Thyroid gland (tissue), 4 donors: ENCODE measurements around the gene LMTK2. TPM values are rescaled to one million over a fixed set of nuclear protein-coding genes. Genes with fewer than 3 reads are reported as not detected.

Experiments
- DNase-seq, 2 donors: peaks; one replicate each; pipeline ENCODE4 v3.0.0-alpha.2; 2019
- H3K27ac ChIP-seq, 3 donors: fragments of 200-600 bp; sonication (generic); 1 replicate in 2 of 3; 2 replicates in 1 of 3; pipeline ENCODE4 v1.5.1; 2016 to 2019; ENCODE audit warnings: mild to moderate bottlenecking in 1 of 3, moderate library complexity in 1 of 3
- H3K27me3 ChIP-seq: fragments of 200-600 bp; sonication (generic); one replicate; pipeline ENCODE4 v1.5.1; 2019
- H3K36me3 ChIP-seq, 2 donors: fragments of 200-600 bp; sonication (generic); one replicate each; pipeline ENCODE4 v1.5.1; 2016 to 2019
- H3K4me1 ChIP-seq, 2 donors: fragments of 200-600 bp; sonication (generic); one replicate each; pipeline ENCODE4 v1.5.1; 2017 to 2019
- H3K4me3 ChIP-seq, 3 donors: fragments of 200-600 bp; sonication (generic); replicated peaks in 1 of 3; 1 replicate in 2 of 3; 2 replicates in 1 of 3; pipeline ENCODE4 v1.5.1; 2016; ENCODE audit warnings: mild to moderate bottlenecking in 1 of 3
- H3K9me3 ChIP-seq: fragments of 200-600 bp; sonication (generic); one replicate; pipeline ENCODE4 v1.5.1; 2017
- POLR2A ChIP-seq, 2 donors: fragments of 450-650 bp; IDR thresholded peaks; one replicate each; pipeline ENCODE4 v1.6.1; 2017; ENCODE audit warnings: antibody characterized with exemption in 2 of 2, mild to moderate bottlenecking in 2 of 2, moderate library complexity in 1 of 2
- WGBS, 2 donors: methylation state at CpG; one replicate each; pipeline ENCODE4 v1.1.5; 2017; 5-methylcytosine and 5-hydroxymethylcytosine counted together
- intact Hi-C: fragments of 100-400 bp; cut with DNase I; formaldehyde crosslinking; loops from one replicate; pipeline ENCODE4 v1.15.1; 2023
- total RNA-seq, 4 donors: library from RNA; depleted of rRNA; stranded (reverse); fragments of >200 nt; gene quantifications; one replicate each; pipeline ENCODE4 v1.2.3, GENCODE V29; 2016
- TF ChIP-seq, protein P1 (sequence below), 6 experiments: fragments of 200-600 bp in 3 of 6; fragments of 450-650 bp in 3 of 6; sonication (generic) in 3 of 6; IDR thresholded peaks; one replicate each; pipeline ENCODE4 v1.5.1; 2016 to 2019; ENCODE audit warnings: antibody characterized with exemption in 6 of 6, mild to moderate bottlenecking in 2 of 6, inconsistent platforms in 1 of 6, moderate library complexity in 1 of 6

LMTK2 gene
- total RNA-seq, 4 donors from 2014 or later, result 22.0 to 36.5 (median 26.6) TPM

- TF ChIP-seq POLR2A (IDR thresholded peaks at IDR 0.05), result no peak
- TF ChIP-seq, protein P1, sequence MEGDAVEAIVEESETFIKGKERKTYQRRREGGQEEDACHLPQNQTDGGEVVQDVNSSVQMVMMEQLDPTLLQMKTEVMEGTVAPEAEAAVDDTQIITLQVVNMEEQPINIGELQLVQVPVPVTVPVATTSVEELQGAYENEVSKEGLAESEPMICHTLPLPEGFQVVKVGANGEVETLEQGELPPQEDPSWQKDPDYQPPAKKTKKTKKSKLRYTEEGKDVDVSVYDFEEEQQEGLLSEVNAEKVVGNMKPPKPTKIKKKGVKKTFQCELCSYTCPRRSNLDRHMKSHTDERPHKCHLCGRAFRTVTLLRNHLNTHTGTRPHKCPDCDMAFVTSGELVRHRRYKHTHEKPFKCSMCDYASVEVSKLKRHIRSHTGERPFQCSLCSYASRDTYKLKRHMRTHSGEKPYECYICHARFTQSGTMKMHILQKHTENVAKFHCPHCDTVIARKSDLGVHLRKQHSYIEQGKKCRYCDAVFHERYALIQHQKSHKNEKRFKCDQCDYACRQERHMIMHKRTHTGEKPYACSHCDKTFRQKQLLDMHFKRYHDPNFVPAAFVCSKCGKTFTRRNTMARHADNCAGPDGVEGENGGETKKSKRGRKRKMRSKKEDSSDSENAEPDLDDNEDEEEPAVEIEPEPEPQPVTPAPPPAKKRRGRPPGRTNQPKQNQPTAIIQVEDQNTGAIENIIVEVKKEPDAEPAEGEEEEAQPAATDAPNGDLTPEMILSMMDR (IDR thresholded peaks at IDR 0.05), result no peak
- WGBS, 2 donors, result 92% methylated on average over 3 of the region's 3 CpGs
- Histone ChIP-seq H3K36me3 (no peaks in the 10 kb centered on the region), H3K27me3 (no peaks in the 10 kb centered on the region), H3K4me3 (no peak overlapping the region), H3K27ac (no peak overlapping the region), H3K4me1 (no peaks in the 10 kb centered on the region), H3K9me3 (no peaks in the 10 kb centered on the region)
- intact Hi-C loops, result no loop called here
- no peak for DNase-seq
Measured at GRCh38 chr7:98088109-98088508, 18.6 kb upstream of the LMTK2 start.

GRCh38 chr7:98090116-98090515, 16.5 kb upstream of the LMTK2 start:
- no peak for TF ChIP-seq POLR2A (IDR thresholded peaks at IDR 0.05)
- TF ChIP-seq, protein P1 (IDR thresholded peaks at IDR 0.05), result no peak
- Histone ChIP-seq H3K9me3 (no peaks in the 10 kb centered on the region), H3K27me3 (no peaks in the 10 kb centered on the region), H3K36me3 (no peaks in the 10 kb centered on the region), H3K4me3 (no peak overlapping the region), H3K27ac (no peak overlapping the region), H3K4me1 (no peaks in the 10 kb centered on the region)
- DNase-seq, result no peak
- intact Hi-C loops, result no loop called here
- WGBS, 2 donors, result 61 to 69% methylated on average over 4 of the region's 4 CpGs

- TF ChIP-seq POLR2A (IDR thresholded peaks at IDR 0.05), result no peak
- TF ChIP-seq, protein P1 (IDR thresholded peaks at IDR 0.05), result no peak
- H3K4me1 ChIP-seq, result no peaks in the 10 kb centered on the region
- WGBS, 2 donors, result 78 to 87% methylated on average over 2 of the region's 2 CpGs
- no peaks in the 10 kb centered on the region for H3K9me3 ChIP-seq
- intact Hi-C loops, result no loop called here
- H3K36me3 ChIP-seq, result no peaks in the 10 kb centered on the region
- H3K4me3 ChIP-seq, result no peak overlapping the region
- DNase-seq, result no peak
- H3K27ac ChIP-seq, result no peak overlapping the region
- H3K27me3 ChIP-seq, result no peaks in the 10 kb centered on the region
Measured at GRCh38 chr7:98091061-98091460, 15.6 kb upstream of the LMTK2 start.

- Histone ChIP-seq H3K9me3 (no peaks in the 10 kb centered on the region), H3K27ac (no peak overlapping the region), H3K36me3 (no peaks in the 10 kb centered on the region), H3K4me3 (no peak overlapping the region), H3K27me3 (no peaks in the 10 kb centered on the region), H3K4me1 (no peaks in the 10 kb centered on the region)
- no peak for DNase-seq
- intact Hi-C loops, result no loop called here
- TF ChIP-seq POLR2A (IDR thresholded peaks at IDR 0.05), result no peak
- TF ChIP-seq, protein P1 (IDR thresholded peaks at IDR 0.05), result no peak
- 86 to 87% methylated on average over 3 of the region's 3 CpGs for WGBS, 2 donors
Measured at GRCh38 chr7:98091523-98091922, 15.1 kb upstream of the LMTK2 start.

DNA sequence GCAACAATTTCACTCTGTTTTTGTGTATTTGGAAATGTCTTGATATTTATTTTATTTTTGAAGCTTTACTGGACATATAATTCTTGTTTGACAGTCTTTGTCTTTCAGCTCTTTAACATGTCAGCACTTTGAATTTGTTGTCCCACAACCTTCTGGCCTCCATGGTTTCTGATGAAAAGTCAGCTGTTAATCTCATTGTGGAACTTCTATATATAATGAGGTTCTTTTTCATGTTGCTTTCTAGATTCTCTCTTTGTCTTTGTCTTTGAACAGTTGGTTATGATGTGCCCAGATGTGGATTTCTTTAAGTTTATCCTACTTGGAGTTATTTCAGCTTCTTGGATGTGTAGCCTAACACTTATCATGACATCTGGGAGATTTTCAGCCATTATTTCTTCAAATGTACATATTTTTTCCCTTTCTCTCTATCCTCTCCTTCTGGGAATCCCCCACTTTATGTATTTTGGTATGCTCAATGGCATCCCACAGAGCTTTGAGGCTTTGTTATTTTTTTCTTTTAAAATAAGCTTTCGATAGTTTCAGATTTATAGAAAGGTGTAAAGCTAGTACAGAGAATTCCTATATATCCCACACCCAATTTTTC, 9.5 kb upstream of the LMTK2 start:
- Histone ChIP-seq H3K27me3 (no peaks in the 10 kb centered on the region), H3K27ac (no peak overlapping the region), H3K36me3 (no peaks in the 10 kb centered on the region), H3K9me3 (no peaks in the 10 kb centered on the region), H3K4me1 (no peaks in the 10 kb centered on the region), H3K4me3 (no peak overlapping the region)
- TF ChIP-seq POLR2A (IDR thresholded peaks at IDR 0.05), result no peak
- TF ChIP-seq, protein P1 (IDR thresholded peaks at IDR 0.05), result no peak
- 96% methylated on average over 1 of the region's 1 CpG for WGBS, 2 donors
- intact Hi-C loops, result no loop called here
- no peak for DNase-seq
